Stimulated activated CD4-positive, alpha-beta T cell treated with anti-CD3 and anti-CD28 coated beads, Interleukin-4, amount 100 ng/mL, for 24 hours (primary cell): ENCODE results near the gene MATR3.
"Not testable (repeated sequence)": the region's sequence is repeated elsewhere in the genome, so short reads cannot be mapped to it uniquely, and the experiment has no call there.

ENCODE experiments used
- DNase-seq: peaks from one replicate; pipeline ENCODE4 v3.0.0-alpha.2; 2020

Gene MATR3

DNA sequence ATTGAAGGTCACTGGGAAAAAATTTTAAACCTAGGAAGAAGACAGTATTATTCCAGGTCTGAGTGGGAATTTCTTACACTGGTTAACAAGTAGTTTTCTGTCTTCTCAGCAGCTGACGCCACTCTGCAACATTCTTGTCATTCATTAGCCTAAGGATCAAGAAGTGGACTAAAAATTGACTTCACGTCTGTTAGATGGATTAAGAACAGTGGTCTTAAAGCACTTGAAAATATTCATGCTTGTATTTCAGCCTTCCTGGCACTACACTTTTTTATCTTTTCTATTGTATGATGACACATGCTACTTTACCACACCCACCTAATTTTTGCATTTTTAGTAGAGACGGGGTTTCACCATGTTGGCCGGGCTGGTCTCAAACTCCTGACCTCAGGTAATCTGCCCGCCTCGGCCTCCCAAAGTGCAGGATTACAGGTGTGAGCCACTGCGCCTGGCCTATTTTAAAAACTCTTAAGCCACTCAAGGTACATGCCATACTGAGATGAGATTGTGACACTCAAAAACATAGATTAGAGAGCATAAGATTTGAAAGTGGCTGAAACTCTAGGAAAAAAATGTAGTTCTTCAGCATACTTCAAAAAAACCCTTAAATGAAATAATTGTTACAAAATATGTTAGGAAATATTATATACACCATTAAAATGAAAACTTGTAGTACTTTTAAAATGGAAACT, 8.4 kb downstream of the MATR3 start:
- no peak for DNase-seq

- no peak for DNase-seq
Observed at GRCh38 chr5:139304391-139305324, 11.1 kb downstream of the MATR3 start.

DNA sequence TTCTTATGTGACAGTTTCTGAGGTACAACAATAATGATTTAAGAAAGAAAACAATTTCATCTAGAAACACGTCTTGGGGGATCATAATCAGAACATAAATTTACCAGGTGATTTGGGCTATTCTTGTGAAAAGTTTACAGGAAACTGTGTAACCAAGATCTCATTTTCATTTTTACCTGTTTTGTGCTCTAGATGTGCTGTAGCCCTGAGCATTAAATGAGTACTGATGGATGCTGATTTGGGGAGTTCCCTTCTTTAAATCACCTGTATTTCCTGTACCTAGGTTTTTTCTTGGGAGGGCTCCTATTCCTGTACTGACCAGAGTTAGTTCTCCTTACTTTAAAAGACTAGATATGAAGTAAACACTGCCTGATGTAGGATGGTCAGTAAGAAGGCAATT, 12.7 kb downstream of the MATR3 start:
- DNase-seq, result no peak

GRCh38 chr5:139306628-139307379, 13.3 kb downstream of the MATR3 start:
- DNase-seq, result no peak

GRCh38 chr5:139308797-139309196, 15.3 kb downstream of the MATR3 start:
- DNase-seq, result no peak

DNA sequence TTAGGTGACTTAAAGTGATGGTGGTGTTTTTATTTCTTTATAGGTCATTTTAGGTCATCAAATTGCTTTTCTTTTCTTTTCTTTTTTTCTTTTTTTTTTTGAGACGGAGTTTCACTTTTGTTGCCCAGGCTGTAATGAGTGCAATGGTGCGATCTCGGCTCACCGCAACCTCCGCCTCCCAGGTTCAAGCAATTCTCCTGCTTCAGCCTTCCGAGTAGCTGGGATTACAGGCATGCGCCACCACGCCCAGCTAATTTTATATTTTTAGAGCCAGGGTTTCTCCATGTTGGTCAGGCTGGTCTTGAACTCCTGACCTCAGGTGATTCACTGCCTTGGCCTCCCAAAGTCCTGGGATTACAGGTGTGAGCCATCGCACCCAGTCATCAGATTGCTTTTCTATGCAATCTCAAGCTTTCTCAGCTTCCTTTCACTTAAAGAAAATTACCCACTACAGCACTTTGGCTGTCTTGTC, 17.2 kb downstream of the MATR3 start:
- not testable (repeated sequence) for DNase-seq

DNA sequence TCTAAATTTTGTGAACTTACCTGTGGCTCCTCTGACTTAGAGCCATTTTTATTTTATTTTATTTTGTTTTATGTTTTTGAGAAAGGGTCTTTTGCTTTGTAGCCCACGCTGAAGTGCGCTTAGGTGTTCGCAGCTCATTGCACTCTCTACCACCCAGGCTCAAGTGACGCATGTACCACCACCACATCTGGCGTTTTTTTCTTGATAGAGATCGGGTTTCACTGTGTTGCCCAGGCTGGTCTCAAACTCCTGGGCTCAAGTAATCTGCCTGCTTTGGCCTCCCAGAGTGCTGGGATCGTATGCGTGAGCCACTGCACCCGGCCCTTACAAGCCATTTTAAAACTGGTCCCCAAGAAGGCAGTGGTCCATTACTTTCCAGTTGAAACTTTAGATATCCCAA, 18.5 kb downstream of the MATR3 start:
- DNase-seq, result no peak

- no peak for DNase-seq
Observed at GRCh38 chr5:139314276-139314675, 20.7 kb downstream of the MATR3 start.

- no peak for DNase-seq
Observed at GRCh38 chr5:139315056-139315615, 21.6 kb downstream of the MATR3 start.

DNA sequence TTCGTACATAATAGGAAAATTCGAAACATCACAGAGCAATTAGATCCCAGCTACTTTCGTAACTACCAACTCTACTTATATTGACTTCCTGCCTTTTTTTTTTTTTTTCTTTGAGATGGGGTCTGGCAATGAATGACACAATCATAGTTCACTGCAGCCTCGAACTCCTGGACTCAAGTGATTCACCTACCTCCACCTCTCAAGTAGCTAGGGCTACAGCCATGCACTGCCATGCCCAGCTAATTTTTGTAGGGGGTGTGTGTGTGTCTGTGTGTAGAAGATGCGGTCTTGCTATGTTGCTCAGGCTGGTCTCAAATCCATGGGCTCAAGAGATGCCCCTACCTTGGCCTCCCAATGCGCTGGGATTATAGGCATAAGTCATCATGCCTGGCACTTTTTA, 42.3 kb downstream of the MATR3 start:
- no peak for DNase-seq

DNA sequence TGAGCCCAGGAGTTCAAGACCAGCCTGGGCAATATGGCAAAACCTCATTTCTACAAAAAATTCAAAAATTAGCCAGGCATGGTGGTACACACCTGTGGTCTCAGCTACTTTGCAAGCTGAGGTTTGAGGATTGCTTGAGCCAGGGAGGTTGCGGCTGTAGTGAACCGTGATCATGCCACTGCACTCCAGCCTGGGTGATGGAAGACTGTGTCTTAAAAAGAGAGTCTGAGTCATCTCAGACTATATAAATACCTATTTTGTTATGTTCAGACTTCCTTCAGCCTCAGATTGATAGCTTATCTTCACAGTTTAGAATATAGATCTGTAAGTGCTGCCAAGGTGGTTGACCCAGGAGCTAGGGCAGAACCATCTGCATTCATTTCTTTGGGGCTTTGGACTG, 46.5 kb downstream of the MATR3 start:
- no peak for DNase-seq

- no peak for DNase-seq
Observed at GRCh38 chr5:139341187-139341688, 47.7 kb downstream of the MATR3 start.

GRCh38 chr5:139341689-139342422, 48.3 kb downstream of the MATR3 start, which contains the start of gene PAIP2:
Gene PAIP2 (plus strand): TSS chr5:139341854. CDS start chr5:139363785, 21,931 bp downstream.
- DNase-seq, result peak; percentile 97

- no peak for DNase-seq
Observed at GRCh38 chr5:139342423-139342723, 48.8 kb downstream of the MATR3 start.

DNA sequence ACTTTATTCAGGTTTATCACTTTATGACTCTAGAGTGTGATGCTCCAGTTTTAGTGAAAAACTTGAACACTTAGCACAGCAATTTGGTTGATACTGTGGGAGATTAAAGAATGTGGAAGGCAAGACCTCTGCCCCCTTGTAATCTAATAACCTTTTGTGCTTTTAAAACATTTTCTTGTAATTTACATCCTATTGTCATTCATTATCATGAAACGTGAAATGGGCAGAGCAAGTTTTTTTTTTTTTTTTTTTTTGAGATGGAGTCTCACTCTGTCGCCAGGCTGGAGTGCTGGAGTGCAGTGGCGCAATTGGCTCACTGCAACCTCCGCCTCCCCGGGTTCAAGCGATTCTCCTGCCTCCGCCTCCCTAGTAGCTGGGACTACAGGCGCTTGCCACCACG, 49.9 kb downstream of the MATR3 start:
- DNase-seq, result no peak

DNA sequence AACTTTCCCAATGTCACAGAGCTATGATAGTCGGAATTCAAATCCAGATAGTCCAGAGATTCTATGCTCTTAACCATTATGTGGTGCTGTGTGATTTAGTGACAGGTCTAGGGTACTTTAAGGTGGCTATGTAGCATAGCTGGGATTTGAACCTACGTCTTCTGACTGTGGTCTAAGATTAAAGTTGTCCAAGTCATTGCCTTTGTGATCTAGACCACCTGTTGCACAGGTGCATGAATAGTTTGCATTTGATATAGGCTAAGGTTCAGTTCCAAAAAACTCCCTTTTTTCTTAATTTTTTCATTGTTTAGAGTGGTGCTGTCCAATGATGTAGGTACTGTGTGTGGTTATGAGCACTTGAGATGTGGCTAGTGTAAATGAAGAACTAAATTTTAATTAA, 50.6 kb downstream of the MATR3 start:
- no peak for DNase-seq

DNA sequence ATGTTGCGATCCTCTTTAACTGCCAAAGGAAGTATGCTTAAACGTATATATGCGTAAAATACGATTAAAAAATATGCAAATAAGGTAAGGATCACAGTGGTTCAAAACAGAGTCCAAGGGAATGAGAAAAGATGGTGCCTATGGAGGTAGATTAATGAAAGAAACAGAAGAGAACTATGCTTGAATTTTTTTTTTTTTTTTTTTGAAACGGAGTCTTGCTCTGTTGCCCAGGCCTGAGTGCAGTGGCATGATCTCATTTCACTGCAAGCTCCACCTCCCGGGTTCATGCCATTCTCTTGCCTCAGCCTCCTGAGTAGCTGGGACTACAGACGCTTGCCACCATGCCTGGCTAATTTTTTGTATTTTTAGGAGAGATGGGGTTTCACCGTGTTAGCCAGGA, 51.9 kb downstream of the MATR3 start:
- DNase-seq, result not testable (repeated sequence)

GRCh38 chr5:139347863-139348262, 54.3 kb downstream of the MATR3 start:
- DNase-seq, result not testable (repeated sequence)

GRCh38 chr5:139354186-139354585, 60.6 kb downstream of the MATR3 start:
- no peak for DNase-seq

GRCh38 chr5:139355900-139356299, 62.4 kb downstream of the MATR3 start:
- DNase-seq, result not testable (repeated sequence)

GRCh38 chr5:139358064-139358463, 64.5 kb downstream of the MATR3 start:
- DNase-seq, result no peak

- DNase-seq, result no peak
Observed at GRCh38 chr5:139360384-139360783, 66.8 kb downstream of the MATR3 start.
